Breast epithelium (tissue), 4 donors: ENCODE data around the gene CAMKK2. TPM values are rescaled to one million over a fixed set of nuclear protein-coding genes. Genes with fewer than 3 reads are reported as not detected.
"Not testable (repeated sequence)": the region's sequence is repeated elsewhere in the genome, so short reads cannot be mapped to it uniquely, and the experiment has no call there.

ENCODE experiments used
- DNase-seq, 2 donors: peaks; one replicate each; pipeline ENCODE4 v3.0.0-alpha.2; 2019; ENCODE audit warnings: low spot score in 2 of 2
- H3K27ac ChIP-seq, 2 donors: fragments of 200-600 bp; sonication (generic) in 1 of 2; one replicate each; pipeline ENCODE4 v1.5.1; 2016 to 2019; ENCODE audit warnings: mild to moderate bottlenecking in 1 of 2
- H3K27me3 ChIP-seq, 2 donors: fragments of 200-600 bp; sonication (generic) in 1 of 2; one replicate each; pipeline versions ENCODE4 v1.5.1 to v1.6.0; 2017 to 2019; ENCODE audit warnings: control low read depth in 1 of 2, mild to moderate bottlenecking in 1 of 2
- H3K36me3 ChIP-seq: fragments of 200-600 bp; one replicate; pipeline ENCODE4 v1.5.1; 2019
- H3K4me1 ChIP-seq, 2 donors: fragments of 200-600 bp; sonication (generic); one replicate each; pipeline ENCODE4 v1.5.1; 2016 to 2019; ENCODE audit warnings: control low read depth in 1 of 2
- H3K4me3 ChIP-seq, 3 donors: fragments of 200-600 bp; sonication (generic); 1 replicate in 2 of 3; 2 replicates in 1 of 3; pipeline ENCODE4 v1.5.1; 2016 to 2019; ENCODE audit warnings: mild to moderate bottlenecking in 3 of 3, moderate library complexity in 2 of 3
- H3K9me3 ChIP-seq, 2 donors: fragments of 200-600 bp; sonication (generic) in 1 of 2; one replicate each; pipeline ENCODE4 v1.5.1; 2016 to 2019; ENCODE audit warnings: control low read depth in 1 of 2
- CTCF ChIP-seq, 3 donors: fragments of 450-650 bp; IDR thresholded peaks; one replicate each; pipeline ENCODE4 v1.5.1; 2016 to 2017; ENCODE audit warnings: antibody characterized with exemption in 3 of 3, mild to moderate bottlenecking in 3 of 3, moderate library complexity in 3 of 3
- POLR2A ChIP-seq: fragments of 450-650 bp; IDR thresholded peaks from one replicate; pipeline ENCODE4 v1.6.1; 2016; ENCODE audit warnings: antibody characterized with exemption, mild to moderate bottlenecking, moderate library complexity
- POLR2AphosphoS5 ChIP-seq, 3 donors: sonication (generic); formaldehyde crosslinking; IDR thresholded peaks; one replicate each; pipeline ENCODE4 v1.6.1; 2017; ENCODE audit warnings: antibody characterized with exemption in 3 of 3
- intact Hi-C: fragments of 100-400 bp; cut with DNase I; formaldehyde crosslinking; loops from one replicate; pipeline ENCODE4 v1.15.1; 2023; ENCODE audit warnings: low total_unique reads
- total RNA-seq, 3 donors: library from RNA; depleted of rRNA; stranded (reverse); fragments of >200 nt; gene quantifications; one replicate each; pipeline ENCODE4 v1.1.0, GENCODE V29; 2016

The CAMKK2 gene
- total RNA-seq, 3 donors from 2014 or later = 27.4 to 32.0 (median 29.2) TPM

GRCh38 chr12:121214166-121214777 is 82.2 kb downstream of the CAMKK2 start:
- H3K27ac ChIP-seq = peak overlapping the region; percentile 57
- no peak for TF ChIP-seq POLR2A
- no peak for TF ChIP-seq POLR2AphosphoS5 (IDR thresholded peaks at IDR 0.05)
- TF ChIP-seq CTCF (IDR thresholded peaks at IDR 0.05) = no peak
- no peak for DNase-seq
- H3K27me3 ChIP-seq = no peaks in the 10 kb centered on the region
- intact Hi-C loops = no loop called here
- H3K4me3 ChIP-seq = no peak overlapping the region
- no peaks in the 10 kb centered on the region for H3K36me3 ChIP-seq
- H3K4me1 ChIP-seq = no peaks in the 10 kb centered on the region
- no peaks in the 10 kb centered on the region for H3K9me3 ChIP-seq

- no peak for DNase-seq
- Histone ChIP-seq H3K27me3 (no peaks in the 10 kb centered on the region), H3K27ac (no peak overlapping the region), H3K4me3 (no peak overlapping the region), H3K9me3 (no peaks in the 10 kb centered on the region), H3K36me3 (no peaks in the 10 kb centered on the region), H3K4me1 (no peaks in the 10 kb centered on the region)
- intact Hi-C loops = no loop called here
- TF ChIP-seq CTCF (IDR thresholded peaks at IDR 0.05) (no peak), POLR2AphosphoS5 (IDR thresholded peaks at IDR 0.05) (no peak), POLR2A (no peak)
These were observed 83.6 kb downstream of the CAMKK2 start for GRCh38 chr12:121212875-121213274.

- Histone ChIP-seq H3K27me3 (no peaks in the 10 kb centered on the region), H3K27ac (peak within 1 kb of the TSS; percentile 94 to 97), H3K4me3 (peak within 1 kb of the TSS; percentile 59 to 91 (median 75)), H3K36me3 (no peaks in the 10 kb centered on the region), H3K9me3 (no peaks in the 10 kb centered on the region), H3K4me1 (no peaks in the 10 kb centered on the region)
- no peak for TF ChIP-seq CTCF (IDR thresholded peaks at IDR 0.05)
- TF ChIP-seq POLR2A = peak; percentile 62
- peak; percentile 87 to 93 (median 87) for TF ChIP-seq POLR2AphosphoS5 (IDR thresholded peaks at IDR 0.05)
- intact Hi-C loops = no loop called here
- DNase-seq = peak; percentile 73 to 78
These were observed 86.6 kb downstream of the CAMKK2 start, which contains the start of gene P2RX4 for GRCh38 chr12:121209624-121210572. TSS of gene P2RX4 (plus strand) at chr12:121210129. CDS start at chr12:121210165, 36 bp downstream.

- TF ChIP-seq POLR2A (no peak), POLR2AphosphoS5 (IDR thresholded peaks at IDR 0.05) (no peak), CTCF (IDR thresholded peaks at IDR 0.05) (no peak)
- Histone ChIP-seq H3K9me3 (no peaks in the 10 kb centered on the region), H3K4me1 (no peaks in the 10 kb centered on the region), H3K4me3 (peak overlapping the region; percentile 59 to 91 (median 75)), H3K36me3 (no peaks in the 10 kb centered on the region), H3K27ac (peak overlapping the region; percentile 35 to 94), H3K27me3 (no peaks in the 10 kb centered on the region)
- peak in 1 of 2 donors; percentile 48 for DNase-seq
- intact Hi-C loops = no loop called here
These were observed 87.3 kb downstream of the CAMKK2 start for GRCh38 chr12:121209221-121209620.

GRCh38 chr12:121208571-121208970 is 87.9 kb downstream of the CAMKK2 start:
- intact Hi-C loops, H3K27ac ChIP-seq, H3K4me1 ChIP-seq, H3K27me3 ChIP-seq, H3K36me3 ChIP-seq, H3K4me3 ChIP-seq, H3K9me3 ChIP-seq: not testable (repeated sequence)
- DNase-seq = peak in 1 of 2 donors; percentile 47
